CD4-positive, alpha-beta T cell treated with Interleukin-21 for 1 hour (primary cell): Measurements from ENCODE around the gene DOP1A.

ENCODE experiments used
- DNase-seq: peaks from one replicate; pipeline ENCODE4 v3.0.0-alpha.2; 2020

DOP1A gene

GRCh38 chr6:83083476-83083875 is 16.0 kb downstream of the DOP1A start:
- DNase-seq: no peak

GRCh38 chr6:83086751-83087150 is 19.3 kb downstream of the DOP1A start:
- no peak for DNase-seq

DNA sequence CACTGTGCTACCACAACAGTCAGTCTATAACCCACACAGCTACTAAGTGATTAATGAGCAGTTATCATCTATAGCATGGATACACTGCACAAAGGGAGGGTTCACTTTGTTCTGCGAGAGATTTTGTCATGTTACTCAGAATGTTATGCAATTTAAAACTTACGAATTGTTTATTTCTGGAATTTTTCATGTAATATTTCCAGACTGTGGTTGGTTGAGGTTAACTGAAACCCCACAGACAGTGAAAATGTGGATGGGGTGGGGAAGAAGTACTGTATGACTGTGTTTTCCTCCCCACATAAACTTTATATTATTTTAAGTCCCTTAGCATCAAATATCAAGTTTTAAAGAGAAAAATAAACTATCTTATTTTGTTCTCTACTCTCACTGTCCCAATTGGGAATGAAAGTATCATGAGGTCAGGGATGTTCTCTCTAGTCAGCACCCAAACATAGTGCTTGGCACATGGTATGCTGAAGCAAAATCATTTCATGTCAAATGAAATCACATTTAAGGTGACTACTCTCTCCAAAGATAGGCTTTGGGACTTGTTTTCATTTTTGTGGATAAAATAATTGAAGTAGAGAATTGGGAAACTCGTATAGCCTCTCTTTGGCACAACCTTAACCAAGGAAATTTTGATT is 25.4 kb downstream of the DOP1A start:
- no peak for DNase-seq

- DNase-seq: no peak
These were observed 29.3 kb downstream of the DOP1A start for GRCh38 chr6:83096791-83097190.

DNA sequence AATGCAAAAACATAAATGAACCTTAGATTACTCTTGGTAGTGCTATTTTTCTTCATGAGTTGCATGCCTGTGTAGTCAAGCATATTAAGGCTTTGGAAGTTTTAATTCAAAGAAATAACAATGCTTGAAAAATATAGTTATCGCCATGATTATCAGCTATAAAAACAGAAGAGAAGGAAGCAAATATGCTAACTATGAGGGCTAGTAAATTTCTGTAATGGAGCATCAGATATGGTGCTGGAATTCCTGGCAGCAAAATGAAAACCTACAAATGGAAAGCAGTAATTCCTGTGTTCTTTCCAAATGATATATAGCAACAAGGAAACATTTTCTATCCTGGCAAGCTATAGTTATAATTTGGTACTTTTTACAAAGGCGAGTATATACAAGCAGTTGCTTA is 29.7 kb downstream of the DOP1A start:
- DNase-seq: no peak

DNA sequence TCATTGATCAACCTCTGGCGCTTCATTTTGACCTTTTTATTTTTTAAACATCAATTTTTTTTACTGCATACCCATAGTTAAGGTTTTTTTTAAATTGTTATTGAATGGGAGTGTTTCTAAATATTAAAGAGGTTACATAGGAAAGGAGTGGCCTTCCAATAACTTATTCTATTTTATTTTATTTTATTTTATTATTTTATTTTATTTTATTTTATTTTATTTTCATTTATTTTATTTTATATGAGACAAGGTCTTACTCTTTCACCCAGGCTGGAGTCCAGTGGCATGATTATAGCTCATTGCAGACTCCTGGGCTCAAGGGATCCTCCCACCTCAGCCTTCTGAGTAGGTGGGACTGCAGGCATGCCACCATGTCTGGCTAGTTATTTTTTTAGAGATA is 30.2 kb downstream of the DOP1A start:
- DNase-seq: no peak

DNA sequence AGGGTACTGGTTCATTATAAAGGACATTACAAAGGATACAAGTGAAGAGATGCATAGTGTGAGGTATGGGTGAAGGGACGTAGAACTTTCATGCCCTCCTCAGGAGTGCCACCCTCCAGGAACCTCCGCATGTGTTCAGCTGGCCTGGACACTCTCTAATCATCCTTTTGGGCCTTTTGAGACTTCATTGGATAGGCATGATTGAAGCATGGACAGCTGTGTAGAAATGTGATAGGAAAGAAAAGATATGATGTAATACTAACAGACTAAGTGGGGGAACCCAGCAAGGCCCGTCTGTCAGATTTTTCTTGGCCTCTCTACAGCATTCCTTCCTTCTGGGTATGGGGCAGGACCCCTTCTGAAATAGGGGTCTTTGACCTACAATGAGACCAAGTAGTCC is 31.1 kb downstream of the DOP1A start:
- no peak for DNase-seq

DNA sequence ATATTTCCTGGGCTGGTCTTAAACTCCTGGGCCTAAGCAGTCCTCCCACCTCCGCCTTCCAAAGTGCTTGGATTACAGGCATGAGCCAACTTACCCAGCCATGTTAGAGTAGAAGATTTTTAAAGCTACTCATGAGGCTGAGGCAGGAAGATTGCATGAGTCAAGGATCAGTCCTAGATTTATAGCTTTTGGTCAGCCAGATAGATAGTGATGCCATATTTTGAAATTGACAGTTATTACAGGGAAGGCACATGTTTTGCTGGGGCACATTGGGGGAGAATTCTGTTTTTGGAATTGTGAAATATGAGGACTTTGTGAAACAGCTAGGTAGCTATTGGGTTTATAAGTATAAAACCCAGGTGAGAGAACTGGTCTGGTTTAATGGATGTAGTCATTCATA is 40.9 kb downstream of the DOP1A start:
- no peak for DNase-seq

- DNase-seq: no peak
These were observed 45.8 kb downstream of the DOP1A start for GRCh38 chr6:83113258-83113657.

GRCh38 chr6:83114164-83114563 is 46.7 kb downstream of the DOP1A start:
- no peak for DNase-seq

DNA sequence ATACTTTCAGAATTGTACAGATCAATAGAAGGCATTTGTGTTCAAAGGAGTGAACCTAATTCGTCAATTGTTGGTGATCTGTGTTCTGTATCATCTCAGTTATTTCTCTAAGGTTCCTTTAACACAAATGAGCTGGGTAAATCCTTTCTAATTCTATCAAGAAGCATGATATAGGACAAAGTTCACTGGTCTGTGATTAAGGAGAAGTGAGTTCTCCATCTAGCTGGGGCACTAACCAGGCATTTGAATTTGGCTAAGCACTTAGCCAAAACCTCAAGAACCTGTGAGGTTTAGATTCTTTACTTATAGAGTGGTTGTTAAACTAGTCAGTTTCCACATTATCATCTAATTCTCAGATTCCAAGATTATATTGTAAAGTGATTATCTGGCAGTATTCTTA is 50.3 kb downstream of the DOP1A start:
- no peak for DNase-seq

DNA sequence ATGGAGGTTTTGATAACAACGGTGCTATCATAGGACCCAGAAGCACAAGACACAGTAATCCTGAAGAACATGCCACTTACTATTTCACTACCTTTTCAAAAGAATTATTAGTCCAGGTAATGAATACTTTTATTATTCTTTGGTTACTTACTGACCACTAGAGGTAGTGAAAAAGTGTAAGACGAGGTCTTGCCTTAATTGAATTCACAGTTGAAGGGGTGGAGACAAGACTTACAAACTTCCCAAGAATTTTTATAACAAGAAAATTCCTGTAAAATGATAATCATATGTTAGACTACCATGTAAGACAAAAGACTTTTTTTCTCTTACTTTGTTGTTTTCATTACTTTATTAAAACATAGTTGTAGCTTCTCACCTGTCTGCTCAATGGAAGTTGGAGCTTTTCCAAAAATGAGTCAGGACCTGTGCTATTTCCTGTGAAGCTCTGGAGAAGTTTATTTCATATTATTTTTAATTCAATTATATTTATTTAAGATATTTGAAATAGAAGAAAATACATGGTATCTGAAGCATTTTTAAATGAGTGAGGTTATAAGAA is 52.4 kb downstream of the DOP1A start:
- no peak for DNase-seq

- DNase-seq: no peak
These were observed 57.1 kb downstream of the DOP1A start for GRCh38 chr6:83124553-83124952.

- DNase-seq: no peak
These were observed 58.0 kb downstream of the DOP1A start for GRCh38 chr6:83125425-83125824.

DNA sequence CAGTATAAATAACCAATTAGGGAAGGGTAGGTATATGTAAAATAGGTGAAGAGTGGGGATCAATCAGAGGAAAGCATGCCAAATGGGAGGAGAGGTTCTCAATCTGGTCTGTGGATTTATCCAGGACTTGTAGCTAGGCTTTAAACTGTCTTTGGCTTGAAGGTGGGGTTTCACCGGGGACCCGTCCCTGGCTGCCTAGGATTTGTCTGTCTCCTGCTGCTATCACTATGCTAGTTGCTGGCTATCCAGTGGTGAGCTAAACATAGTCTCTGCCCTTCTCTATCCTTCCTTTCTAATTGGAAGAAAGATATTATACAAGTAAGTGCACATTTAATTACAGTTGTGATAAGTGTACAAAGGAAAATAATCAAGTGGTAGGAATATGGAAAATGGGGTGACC is 58.8 kb downstream of the DOP1A start:
- DNase-seq: no peak

- DNase-seq: no peak
These were observed 59.3 kb downstream of the DOP1A start for GRCh38 chr6:83126807-83127206.

GRCh38 chr6:83127258-83127657 is 59.8 kb downstream of the DOP1A start:
- no peak for DNase-seq

GRCh38 chr6:83127976-83128375 is 60.5 kb downstream of the DOP1A start:
- DNase-seq: no peak

DNA sequence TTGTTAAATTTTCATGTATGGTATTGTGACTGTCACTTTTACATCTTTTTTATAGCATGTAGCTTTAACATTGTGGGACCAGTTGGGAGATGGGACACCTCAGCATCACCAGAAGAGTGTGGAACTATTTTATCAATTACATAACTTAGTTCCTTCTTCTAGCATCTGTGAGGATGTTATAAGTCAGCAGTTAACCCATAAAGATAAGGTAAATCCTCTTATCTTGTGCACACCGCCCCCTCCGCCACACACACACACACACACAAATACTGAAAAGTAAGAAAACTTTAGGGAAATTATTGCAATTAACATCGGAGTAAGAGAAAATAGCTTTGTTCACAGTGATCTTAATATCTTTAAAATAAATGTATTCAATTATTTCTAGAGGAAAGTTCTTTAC is 64.7 kb downstream of the DOP1A start:
- DNase-seq: no peak

DNA sequence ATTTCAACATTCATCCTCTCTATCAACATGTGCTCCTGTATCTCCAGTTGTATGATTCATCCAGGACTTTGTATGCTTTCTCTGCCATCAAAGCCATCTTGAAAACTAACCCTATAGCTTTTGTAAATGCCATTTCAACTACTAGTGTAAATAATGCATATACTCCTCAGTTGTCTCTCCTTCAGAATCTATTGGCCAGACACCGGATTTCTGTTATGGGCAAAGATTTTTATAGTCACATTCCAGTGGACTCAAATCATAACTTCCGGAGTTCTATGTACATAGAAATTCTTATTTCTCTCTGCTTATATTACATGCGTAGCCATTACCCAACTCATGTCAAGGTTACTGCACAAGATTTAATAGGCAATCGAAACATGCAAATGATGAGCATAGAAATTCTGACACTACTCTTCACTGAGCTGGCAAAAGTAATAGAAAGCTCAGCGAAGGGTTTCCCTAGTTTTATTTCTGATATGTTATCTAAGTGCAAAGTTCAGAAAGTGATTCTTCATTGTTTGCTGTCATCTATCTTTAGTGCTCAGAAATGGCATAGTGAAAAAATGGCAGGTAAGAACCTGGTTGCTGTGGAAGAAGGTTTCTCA is 70.7 kb downstream of the DOP1A start:
- no peak for DNase-seq

GRCh38 chr6:83138758-83139157 is 71.3 kb downstream of the DOP1A start:
- DNase-seq: no peak

- DNase-seq: no peak
These were observed 83.6 kb downstream of the DOP1A start for GRCh38 chr6:83151114-83151513.

DNA sequence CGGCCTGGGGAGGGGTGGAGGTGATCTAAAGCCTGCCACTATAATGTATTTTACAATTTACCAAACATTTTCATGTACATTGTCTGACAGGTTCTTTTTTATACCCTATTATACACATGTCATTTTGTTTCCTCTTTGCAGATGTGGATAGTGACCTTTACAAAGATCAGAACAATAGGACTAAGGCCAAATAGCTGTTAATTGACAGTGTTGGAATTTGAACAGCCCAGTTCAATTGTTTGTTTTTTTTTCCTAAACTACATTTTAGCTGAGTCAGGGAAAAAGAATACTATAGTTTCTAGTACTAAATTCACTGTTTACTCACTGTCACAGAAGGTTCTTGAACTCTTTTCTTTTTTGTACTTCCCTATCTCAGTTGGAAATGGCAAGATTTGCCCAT is 85.4 kb downstream of the DOP1A start:
- no peak for DNase-seq

DNA sequence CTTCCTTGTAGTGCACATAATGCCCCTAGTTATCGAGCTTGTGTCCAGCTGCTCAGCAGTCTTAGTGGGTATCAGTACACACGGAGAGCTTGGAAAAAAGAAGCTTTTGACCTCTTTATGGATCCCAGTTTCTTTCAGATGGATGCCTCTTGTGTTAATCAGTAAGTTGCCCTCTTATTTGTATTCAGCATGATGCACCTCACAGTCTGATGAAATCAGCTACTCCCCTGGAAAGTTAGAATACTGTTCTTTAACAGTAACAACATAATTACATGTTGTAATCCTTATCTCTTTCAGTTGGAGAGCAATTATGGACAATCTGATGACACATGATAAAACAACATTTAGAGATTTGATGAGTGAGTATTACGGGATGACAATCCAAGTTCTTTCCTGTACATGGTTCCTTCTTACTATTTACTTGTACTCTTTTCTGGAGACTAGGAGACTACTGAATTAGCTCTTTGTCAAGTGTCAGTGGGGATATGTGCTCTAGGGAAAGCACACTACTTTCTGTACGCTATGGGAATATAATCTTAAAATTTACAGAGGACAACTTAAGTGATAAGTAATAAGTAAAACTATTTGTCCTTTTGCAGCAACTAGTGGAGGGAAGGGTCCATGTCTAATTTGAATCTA is 86.5 kb downstream of the DOP1A start:
- DNase-seq: no peak
